Measurements from ENCODE around the gene KIAA1191.

Gene KIAA1191

DNA sequence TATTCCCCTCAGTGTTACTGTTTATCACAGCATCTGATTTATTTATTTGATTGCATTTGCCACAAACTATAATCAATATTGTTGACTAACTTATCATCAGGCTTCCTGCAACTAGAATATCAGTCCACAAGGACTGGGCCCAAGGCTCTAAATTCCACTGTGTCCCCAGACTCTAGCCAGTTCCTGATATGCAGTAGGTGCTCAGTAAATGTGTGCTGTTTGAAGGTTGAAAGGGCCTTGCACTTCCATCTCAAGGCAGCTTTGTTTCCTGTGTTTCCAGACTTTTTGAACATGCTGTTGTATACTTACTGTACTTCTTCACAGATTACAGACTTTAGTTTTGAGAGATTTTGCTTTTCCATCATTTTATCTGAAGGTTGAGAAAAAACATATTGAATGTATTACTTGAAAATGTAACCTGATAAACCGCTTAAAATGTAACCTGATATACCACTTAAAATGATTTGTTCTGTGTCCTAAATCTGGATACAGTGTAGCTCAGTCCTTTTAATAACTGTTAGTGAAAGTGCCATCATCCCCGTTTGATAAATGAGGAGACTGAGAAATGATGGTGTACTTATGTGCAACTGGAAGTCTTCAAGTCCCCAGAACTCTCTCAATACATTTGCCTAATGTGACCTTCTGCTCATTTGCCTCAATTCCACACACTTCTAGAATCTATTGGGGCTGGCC lies 18.7 kb downstream of the KIAA1191 start:
- ChIA-PET CTCF (no interaction called here), POLR2A (ENCODE audit: low non-redundant PET) (no interaction called here)
- no peak overlapping the region for H3K27ac ChIP-seq
- DNase-seq (ENCODE audit: low spot score): no peak
- TF ChIP-seq, protein P1, sequence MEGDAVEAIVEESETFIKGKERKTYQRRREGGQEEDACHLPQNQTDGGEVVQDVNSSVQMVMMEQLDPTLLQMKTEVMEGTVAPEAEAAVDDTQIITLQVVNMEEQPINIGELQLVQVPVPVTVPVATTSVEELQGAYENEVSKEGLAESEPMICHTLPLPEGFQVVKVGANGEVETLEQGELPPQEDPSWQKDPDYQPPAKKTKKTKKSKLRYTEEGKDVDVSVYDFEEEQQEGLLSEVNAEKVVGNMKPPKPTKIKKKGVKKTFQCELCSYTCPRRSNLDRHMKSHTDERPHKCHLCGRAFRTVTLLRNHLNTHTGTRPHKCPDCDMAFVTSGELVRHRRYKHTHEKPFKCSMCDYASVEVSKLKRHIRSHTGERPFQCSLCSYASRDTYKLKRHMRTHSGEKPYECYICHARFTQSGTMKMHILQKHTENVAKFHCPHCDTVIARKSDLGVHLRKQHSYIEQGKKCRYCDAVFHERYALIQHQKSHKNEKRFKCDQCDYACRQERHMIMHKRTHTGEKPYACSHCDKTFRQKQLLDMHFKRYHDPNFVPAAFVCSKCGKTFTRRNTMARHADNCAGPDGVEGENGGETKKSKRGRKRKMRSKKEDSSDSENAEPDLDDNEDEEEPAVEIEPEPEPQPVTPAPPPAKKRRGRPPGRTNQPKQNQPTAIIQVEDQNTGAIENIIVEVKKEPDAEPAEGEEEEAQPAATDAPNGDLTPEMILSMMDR (conservative IDR thresholded peaks at IDR 0.05; ENCODE audit: low read depth): no peak

DNA sequence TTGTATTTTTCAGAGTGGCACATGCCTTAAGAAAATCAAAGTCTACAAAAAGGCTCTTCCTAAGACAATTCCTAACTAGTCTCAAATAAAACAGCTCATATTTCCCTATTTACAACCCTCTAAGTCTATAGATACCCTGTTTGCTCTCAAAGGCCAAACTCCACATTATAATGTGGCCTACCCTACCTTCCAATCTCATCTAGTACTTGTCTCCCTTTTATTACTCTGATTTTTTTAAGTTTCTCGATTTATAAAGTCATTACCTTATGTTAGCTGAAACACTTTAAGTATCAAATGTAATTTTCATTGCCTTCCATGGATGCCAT lies 19.4 kb downstream of the KIAA1191 start:
- CTCF ChIA-PET: interaction anchor here (0.6 to 0.7 kb wide), 2 partner anchors 11 to 19 kb away, joined by 3 to 4 read pairs; no protein-coding TSS in a partner anchor

DNA sequence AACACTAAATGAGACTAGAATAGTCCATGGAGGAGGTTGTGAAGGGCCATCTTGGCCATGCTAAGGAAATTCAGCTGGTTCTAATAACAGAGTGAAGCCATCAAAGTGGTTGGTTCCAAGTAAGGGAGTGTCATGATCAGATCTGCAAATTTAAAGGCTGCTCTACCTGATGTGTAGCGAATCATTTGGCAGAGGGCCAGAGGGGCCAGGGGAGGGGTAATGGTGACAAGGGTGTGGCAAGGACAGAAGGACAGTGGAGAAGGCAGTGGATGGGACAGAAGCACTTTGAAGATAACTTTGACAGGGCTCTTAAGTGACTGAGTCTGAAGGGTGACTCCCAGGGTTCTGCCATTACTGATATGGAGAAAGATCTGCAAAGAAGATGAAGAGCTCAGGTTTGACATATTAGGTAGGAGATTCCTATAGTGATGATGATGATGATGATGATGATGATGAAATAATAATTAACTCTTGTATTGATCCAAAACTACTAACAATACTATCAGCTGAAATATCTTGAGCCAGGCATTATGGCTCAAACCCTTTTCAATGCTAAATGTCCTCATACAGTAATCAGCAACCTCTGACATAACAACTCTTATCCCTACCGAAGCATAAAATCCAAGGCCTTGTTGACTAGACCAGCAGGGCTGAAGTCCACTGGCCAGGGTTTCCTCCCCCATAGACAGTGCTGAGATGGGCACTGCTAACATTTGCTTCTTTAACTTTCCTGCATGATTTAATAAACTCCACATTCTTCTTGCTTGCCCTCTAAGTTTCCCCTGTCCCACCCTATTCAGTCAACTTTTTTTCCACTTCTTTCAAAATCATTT lies 20.0 kb downstream of the KIAA1191 start:
- DNase-seq (ENCODE audit: low spot score): no peak
- no peak overlapping the region for H3K27ac ChIP-seq
- CTCF ChIA-PET: interaction anchor here (0.6 to 0.7 kb wide), 2 partner anchors 12 to 20 kb away, joined by 3 to 4 read pairs; no protein-coding TSS in a partner anchor
- TF ChIP-seq, protein P1 (conservative IDR thresholded peaks at IDR 0.05; ENCODE audit: low read depth): no peak
- POLR2A ChIA-PET (ENCODE audit: low non-redundant PET): no interaction called here

More for the DNA sequence above, 19.4 kb downstream of the KIAA1191 start:
- POLR2A ChIA-PET (ENCODE audit: low non-redundant PET): no interaction called here
- TF ChIP-seq, protein P1 (conservative IDR thresholded peaks at IDR 0.05; ENCODE audit: low read depth): no peak
- DNase-seq (ENCODE audit: low spot score): no peak
- H3K27ac ChIP-seq: no peak overlapping the region

DNA sequence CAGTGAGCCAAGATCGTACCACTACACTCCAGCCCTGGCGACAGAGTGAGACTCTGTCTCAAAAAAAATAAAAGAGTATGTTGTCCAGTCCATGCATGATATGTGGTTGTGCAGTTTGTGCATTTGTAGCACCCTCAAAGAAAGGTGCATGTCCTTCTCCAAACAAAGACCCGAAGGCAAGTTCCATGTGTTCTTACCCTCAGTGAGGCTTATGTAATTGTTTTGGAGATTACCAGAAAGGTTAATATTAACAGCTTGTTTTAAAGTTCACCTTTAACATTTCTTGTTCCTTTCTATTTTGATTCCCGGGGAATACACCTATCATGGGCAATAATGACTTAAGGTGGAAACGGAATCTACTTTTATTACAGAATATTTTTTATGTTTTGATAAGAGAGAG lies 22.3 kb downstream of the KIAA1191 start:
- no peak overlapping the region for H3K27ac ChIP-seq
- no peak for DNase-seq (ENCODE audit: low spot score)
- ChIA-PET CTCF (interaction anchor here (0.6 kb wide), 1 partner anchor 610 kb away, joined by 4 read pairs; no protein-coding TSS in a partner anchor), POLR2A (ENCODE audit: low non-redundant PET) (no interaction called here)
- TF ChIP-seq, protein P1 (conservative IDR thresholded peaks at IDR 0.05; ENCODE audit: low read depth): no peak

DNA sequence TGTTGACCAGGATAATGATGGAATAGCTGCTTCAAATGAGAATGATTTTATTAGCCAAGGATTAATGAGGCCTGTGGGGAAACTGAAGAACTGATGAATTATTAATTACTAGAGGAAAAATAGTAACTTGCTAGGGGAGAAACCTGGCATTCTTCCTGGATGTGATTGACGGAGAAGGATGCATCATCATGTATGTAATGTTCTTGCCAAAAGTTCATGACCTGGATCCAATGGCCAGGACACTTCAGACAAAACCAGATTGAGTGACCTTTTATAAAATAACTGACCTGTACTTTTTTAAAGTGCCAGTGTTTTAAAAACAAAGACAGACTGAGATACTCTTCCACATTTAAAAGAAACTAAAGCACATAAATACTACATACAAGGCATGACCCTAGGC lies 23.7 kb downstream of the KIAA1191 start:
- ChIA-PET POLR2A (ENCODE audit: low non-redundant PET) (no interaction called here), CTCF (no interaction called here)
- TF ChIP-seq, protein P1 (conservative IDR thresholded peaks at IDR 0.05; ENCODE audit: low read depth): no peak
- DNase-seq (ENCODE audit: low spot score): no peak
- H3K27ac ChIP-seq: no peak overlapping the region

DNA sequence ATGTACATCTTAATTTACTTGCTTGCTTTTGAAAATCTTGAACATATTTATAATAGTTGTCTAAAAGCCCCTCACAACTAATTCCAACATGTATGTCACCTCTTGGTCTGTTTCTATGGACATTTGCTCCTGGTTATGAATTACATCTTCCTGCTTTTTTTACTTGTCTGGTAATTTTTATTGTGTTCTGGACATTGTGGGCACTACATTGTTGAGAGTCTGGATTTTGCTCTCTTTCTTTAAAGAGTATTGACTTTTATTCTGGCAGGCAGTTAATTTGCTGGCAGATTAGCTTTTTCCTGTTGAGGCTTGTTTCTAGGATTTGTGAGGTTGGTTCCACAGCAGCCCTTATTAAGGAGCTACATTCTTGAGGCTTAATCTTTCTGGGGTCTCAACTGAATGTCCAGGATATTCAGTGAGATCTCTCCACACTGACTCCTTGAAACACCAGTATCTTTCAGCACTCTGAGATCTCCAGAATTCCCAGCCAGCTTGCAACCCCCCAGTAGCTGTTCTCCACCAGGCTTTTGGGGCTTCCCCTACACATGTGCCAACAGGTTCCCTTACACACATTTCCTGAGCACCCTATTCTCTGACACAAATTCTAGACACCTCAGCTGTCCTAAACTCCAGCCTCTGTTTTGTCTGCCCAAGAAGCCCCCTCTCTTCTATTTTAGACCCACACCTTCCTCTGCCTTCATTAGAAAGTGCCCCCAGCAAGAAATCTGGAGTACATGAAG lies 27.4 kb downstream of the KIAA1191 start:
- no peak overlapping the region for H3K27ac ChIP-seq
- CTCF ChIA-PET: interaction anchor here (0.6 kb wide), 2 partner anchors 8 to 603 kb away, joined by 3 to 8 read pairs; no protein-coding TSS in a partner anchor
- POLR2A ChIA-PET (ENCODE audit: low non-redundant PET): interaction anchor here (0.5 kb wide), 1 partner anchor 28 kb away, joined by 3 read pairs; no protein-coding TSS in a partner anchor
- TF ChIP-seq, protein P1 (conservative IDR thresholded peaks at IDR 0.05; ENCODE audit: low read depth): no peak
- DNase-seq (ENCODE audit: low spot score): peak; percentile 13

Measured in RWPE1 (cell line).